Testis (tissue), 2 donors: Measurements from ENCODE around the gene TENT4A.

Experiments
- POLR2A ChIP-seq: fragments of 450-650 bp; IDR thresholded peaks from one replicate; pipeline ENCODE4 v1.6.1; 2017; ENCODE audit warnings: antibody characterized with exemption, mild to moderate bottlenecking, moderate library complexity
- TF ChIP-seq, protein P1 (sequence below), 3 experiments: fragments of 450-650 bp in 2 of 3; fragments of 200-600 bp in 1 of 3; sonication (generic) in 1 of 3; IDR thresholded peaks; one replicate each; pipeline ENCODE4 v1.5.1; 2016 to 2019; ENCODE audit warnings: antibody characterized with exemption in 3 of 3, mild to moderate bottlenecking in 2 of 3, moderate library complexity in 1 of 3

DNA sequence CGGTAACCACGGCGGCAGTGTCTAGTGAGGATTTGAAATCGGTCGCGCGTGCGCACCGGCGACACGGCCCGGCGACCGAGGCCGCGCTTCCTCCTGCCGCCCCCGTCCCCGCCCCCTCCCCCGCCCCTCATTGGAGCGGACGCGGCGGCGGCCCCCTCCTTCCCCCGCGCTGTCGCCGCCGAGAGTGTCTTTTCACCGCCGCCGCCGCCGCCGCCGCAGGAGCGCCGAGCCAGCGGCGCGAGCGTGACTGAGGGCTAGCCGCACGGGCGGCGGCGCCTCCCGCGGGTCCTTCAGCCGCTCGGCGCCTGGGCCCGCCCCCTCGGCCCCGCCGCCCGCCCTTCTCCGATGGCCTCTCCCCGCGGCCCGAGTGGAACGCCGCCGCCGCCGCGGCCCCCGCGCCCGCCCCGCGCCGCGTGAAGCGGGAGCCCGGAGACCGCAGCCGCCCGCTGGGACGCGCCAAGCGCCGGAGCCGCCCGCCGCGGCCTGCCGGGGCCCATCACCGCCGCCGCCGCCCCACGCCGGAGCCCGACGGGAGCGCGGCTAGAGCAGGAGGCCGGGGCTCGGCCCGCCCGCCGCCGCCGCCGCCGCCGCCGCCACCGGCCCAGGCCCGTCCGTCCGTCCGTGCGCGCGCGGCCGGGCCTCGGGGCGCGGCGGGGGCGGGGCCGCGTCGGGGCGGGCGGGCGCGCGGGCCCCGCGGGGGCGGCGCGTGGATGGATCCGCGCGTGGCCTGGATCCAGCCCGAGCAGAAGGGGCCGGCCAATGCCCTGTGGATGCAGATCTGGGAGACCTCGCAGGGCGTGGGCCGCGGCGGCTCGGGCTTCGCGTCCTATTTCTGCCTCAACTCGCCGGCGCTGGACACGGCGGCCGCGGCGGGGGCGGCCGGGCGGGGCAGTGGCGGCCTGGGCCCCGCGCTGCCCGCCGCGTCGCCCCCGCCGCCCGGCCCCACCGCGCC lies at the start of gene TENT4A:
- TF ChIP-seq, protein P1, sequence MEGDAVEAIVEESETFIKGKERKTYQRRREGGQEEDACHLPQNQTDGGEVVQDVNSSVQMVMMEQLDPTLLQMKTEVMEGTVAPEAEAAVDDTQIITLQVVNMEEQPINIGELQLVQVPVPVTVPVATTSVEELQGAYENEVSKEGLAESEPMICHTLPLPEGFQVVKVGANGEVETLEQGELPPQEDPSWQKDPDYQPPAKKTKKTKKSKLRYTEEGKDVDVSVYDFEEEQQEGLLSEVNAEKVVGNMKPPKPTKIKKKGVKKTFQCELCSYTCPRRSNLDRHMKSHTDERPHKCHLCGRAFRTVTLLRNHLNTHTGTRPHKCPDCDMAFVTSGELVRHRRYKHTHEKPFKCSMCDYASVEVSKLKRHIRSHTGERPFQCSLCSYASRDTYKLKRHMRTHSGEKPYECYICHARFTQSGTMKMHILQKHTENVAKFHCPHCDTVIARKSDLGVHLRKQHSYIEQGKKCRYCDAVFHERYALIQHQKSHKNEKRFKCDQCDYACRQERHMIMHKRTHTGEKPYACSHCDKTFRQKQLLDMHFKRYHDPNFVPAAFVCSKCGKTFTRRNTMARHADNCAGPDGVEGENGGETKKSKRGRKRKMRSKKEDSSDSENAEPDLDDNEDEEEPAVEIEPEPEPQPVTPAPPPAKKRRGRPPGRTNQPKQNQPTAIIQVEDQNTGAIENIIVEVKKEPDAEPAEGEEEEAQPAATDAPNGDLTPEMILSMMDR (IDR thresholded peaks at IDR 0.05), result no peak
- TF ChIP-seq POLR2A, result no peak
